Activated CD4-positive, alpha-beta T cell treated with anti-CD3 and anti-CD28 coated beads, Interleukin-2, amount 10 ng/mL, durations not matched to agents 24 days and 14 days (primary cell): ENCODE results near the gene ASCC3. TPM values are rescaled to one million over a fixed set of nuclear protein-coding genes. Genes with fewer than 3 reads are reported as not detected.

ENCODE experiments used
- DNase-seq: peaks from one replicate; pipeline ENCODE4 v3.0.0; 2022
- H3K27ac Mint-ChIP-seq: one replicate; pipeline ENCODE4 v1.8.0; 2022; ENCODE audit warnings: mild to moderate bottlenecking, mixed read lengths
- H3K27me3 Mint-ChIP-seq: one replicate; pipeline ENCODE4 v1.8.0; 2022; ENCODE audit warnings: mixed read lengths
- H3K36me3 Mint-ChIP-seq: one replicate; pipeline ENCODE4 v1.8.0; 2022; ENCODE audit warnings: low read depth, mild to moderate bottlenecking, mixed read lengths
- H3K4me1 Mint-ChIP-seq: one replicate; pipeline ENCODE4 v1.8.0; 2021; ENCODE audit warnings: mixed read lengths
- H3K4me3 Mint-ChIP-seq: one replicate; pipeline ENCODE4 v1.8.0; 2022; ENCODE audit warnings: mild to moderate bottlenecking, moderate library complexity, mixed read lengths
- H3K9me3 Mint-ChIP-seq: one replicate; pipeline ENCODE4 v1.8.0; 2021; ENCODE audit warnings: mixed read lengths
- intact Hi-C: fragments of 100-400 bp; cut with micrococcal nuclease; formaldehyde crosslinking; loops from one replicate; pipeline ENCODE4 v1.15.1; 2023
- total RNA-seq: library from RNA; stranded (reverse); gene quantifications from 2 replicates; pipeline ENCODE4 v1.2.3, GENCODE V29; 2022

The ASCC3 gene
- total RNA-seq, 1 donor from 2014 or later = 68.9 TPM

GRCh38 chr6:100568255-100568654 is 312.9 kb downstream of the ASCC3 start:
- intact Hi-C loops = no loop called here
- Mint-ChIP-seq H3K27me3 (no peaks in the 10 kb centered on the region), H3K4me1 (no peaks in the 10 kb centered on the region), H3K36me3 (peaks cover 27% of the 10 kb centered on the region), H3K27ac (no peak overlapping the region), H3K4me3 (no peak overlapping the region), H3K9me3 (no peaks in the 10 kb centered on the region)
- DNase-seq = no peak

- Mint-ChIP-seq H3K9me3 (no peaks in the 10 kb centered on the region), H3K27me3 (no peaks in the 10 kb centered on the region), H3K4me1 (no peaks in the 10 kb centered on the region), H3K4me3 (no peak overlapping the region), H3K36me3 (peaks cover 19% of the 10 kb centered on the region), H3K27ac (no peak overlapping the region)
- intact Hi-C loops = no loop called here
- no peak for DNase-seq
Measured at GRCh38 chr6:100566563-100566962, 314.6 kb downstream of the ASCC3 start.

GRCh38 chr6:100565439-100566104 is 315.6 kb downstream of the ASCC3 start:
- peaks cover 11% of the 10 kb centered on the region for H3K36me3 Mint-ChIP-seq
- H3K27me3 Mint-ChIP-seq = no peaks in the 10 kb centered on the region
- intact Hi-C loops = no loop called here
- no peak overlapping the region for H3K4me3 Mint-ChIP-seq
- H3K27ac Mint-ChIP-seq = no peak overlapping the region
- no peaks in the 10 kb centered on the region for H3K4me1 Mint-ChIP-seq
- no peak for DNase-seq
- no peaks in the 10 kb centered on the region for H3K9me3 Mint-ChIP-seq

- H3K4me3 Mint-ChIP-seq = no peak overlapping the region
- H3K9me3 Mint-ChIP-seq = no peaks in the 10 kb centered on the region
- intact Hi-C loops = no loop called here
- H3K4me1 Mint-ChIP-seq = no peaks in the 10 kb centered on the region
- no peaks in the 10 kb centered on the region for H3K27me3 Mint-ChIP-seq
- H3K27ac Mint-ChIP-seq = no peak overlapping the region
- peaks cover 5% of the 10 kb centered on the region for H3K36me3 Mint-ChIP-seq
- DNase-seq = no peak
Measured at GRCh38 chr6:100559859-100560258, 321.3 kb downstream of the ASCC3 start.

GRCh38 chr6:100554228-100554627 is 326.9 kb downstream of the ASCC3 start:
- Mint-ChIP-seq H3K4me1 (no peaks in the 10 kb centered on the region), H3K27me3 (no peaks in the 10 kb centered on the region), H3K4me3 (no peak overlapping the region), H3K9me3 (no peaks in the 10 kb centered on the region), H3K27ac (no peak overlapping the region), H3K36me3 (peaks cover 3% of the 10 kb centered on the region)
- DNase-seq = no peak
- intact Hi-C loops = no loop called here

GRCh38 chr6:100553243-100553642 is 327.9 kb downstream of the ASCC3 start:
- Mint-ChIP-seq H3K4me1 (no peaks in the 10 kb centered on the region), H3K27me3 (no peaks in the 10 kb centered on the region), H3K36me3 (peaks cover 2% of the 10 kb centered on the region), H3K4me3 (no peak overlapping the region), H3K27ac (no peak overlapping the region), H3K9me3 (no peaks in the 10 kb centered on the region)
- intact Hi-C loops = no loop called here
- DNase-seq = no peak

- H3K9me3 Mint-ChIP-seq = no peaks in the 10 kb centered on the region
Measured at GRCh38 chr6:100549406-100550167, 331.5 kb downstream of the ASCC3 start.

GRCh38 chr6:100538086-100538485 is 343.0 kb downstream of the ASCC3 start:
- H3K4me3 Mint-ChIP-seq = no peak overlapping the region
- no peak overlapping the region for H3K27ac Mint-ChIP-seq
- peaks cover 28% of the 10 kb centered on the region for H3K36me3 Mint-ChIP-seq
- DNase-seq = no peak
- H3K27me3 Mint-ChIP-seq = no peaks in the 10 kb centered on the region
- intact Hi-C loops = no loop called here
- peaks cover 3% of the 10 kb centered on the region for H3K9me3 Mint-ChIP-seq
- H3K4me1 Mint-ChIP-seq = no peaks in the 10 kb centered on the region

More at GRCh38 chr6:100549406-100550167, 331.5 kb downstream of the ASCC3 start:
- Mint-ChIP-seq H3K36me3 (no peaks in the 10 kb centered on the region), H3K27me3 (no peaks in the 10 kb centered on the region), H3K4me1 (no peaks in the 10 kb centered on the region), H3K4me3 (no peak overlapping the region), H3K27ac (no peak overlapping the region)
- no peak for DNase-seq
- intact Hi-C loops = no loop called here

- H3K27ac Mint-ChIP-seq = no peak overlapping the region
- H3K9me3 Mint-ChIP-seq = no peaks in the 10 kb centered on the region
- H3K4me3 Mint-ChIP-seq = no peak overlapping the region
- no peaks in the 10 kb centered on the region for H3K4me1 Mint-ChIP-seq
- H3K27me3 Mint-ChIP-seq = no peaks in the 10 kb centered on the region
- no peak for DNase-seq
- intact Hi-C loops = no loop called here
- peaks cover 10% of the 10 kb centered on the region for H3K36me3 Mint-ChIP-seq
Measured at GRCh38 chr6:100518588-100518987, 362.5 kb downstream of the ASCC3 start.

- Mint-ChIP-seq H3K9me3 (no peaks in the 10 kb centered on the region), H3K27ac (no peak overlapping the region), H3K27me3 (no peaks in the 10 kb centered on the region), H3K4me1 (no peaks in the 10 kb centered on the region), H3K4me3 (no peak overlapping the region), H3K36me3 (peaks cover 12% of the 10 kb centered on the region)
- DNase-seq = no peak
- intact Hi-C loops = no loop called here
Measured at GRCh38 chr6:100517633-100518032, 363.5 kb downstream of the ASCC3 start.

- intact Hi-C loops = no loop called here
- H3K27ac Mint-ChIP-seq = no peak overlapping the region
- no peaks in the 10 kb centered on the region for H3K4me1 Mint-ChIP-seq
- no peaks in the 10 kb centered on the region for H3K9me3 Mint-ChIP-seq
- no peak for DNase-seq
- no peaks in the 10 kb centered on the region for H3K27me3 Mint-ChIP-seq
- no peak overlapping the region for H3K4me3 Mint-ChIP-seq
- H3K36me3 Mint-ChIP-seq = peaks cover 16% of the 10 kb centered on the region
Measured at GRCh38 chr6:100517106-100517505, 364.0 kb downstream of the ASCC3 start.

- Mint-ChIP-seq H3K36me3 (peaks cover 33% of the 10 kb centered on the region), H3K4me3 (no peak overlapping the region), H3K9me3 (no peaks in the 10 kb centered on the region), H3K27me3 (no peaks in the 10 kb centered on the region), H3K27ac (no peak overlapping the region), H3K4me1 (no peaks in the 10 kb centered on the region)
- no peak for DNase-seq
- intact Hi-C loops = no loop called here
Measured at GRCh38 chr6:100514660-100515059, 366.5 kb downstream of the ASCC3 start.

- peaks cover 34% of the 10 kb centered on the region for H3K36me3 Mint-ChIP-seq
- H3K4me3 Mint-ChIP-seq = no peak overlapping the region
- intact Hi-C loops = no loop called here
- no peaks in the 10 kb centered on the region for H3K27me3 Mint-ChIP-seq
- no peak for DNase-seq
- H3K4me1 Mint-ChIP-seq = no peaks in the 10 kb centered on the region
- no peaks in the 10 kb centered on the region for H3K9me3 Mint-ChIP-seq
- no peak overlapping the region for H3K27ac Mint-ChIP-seq
Measured at GRCh38 chr6:100512203-100512862, 368.8 kb downstream of the ASCC3 start.

GRCh38 chr6:100509101-100509500 is 372.0 kb downstream of the ASCC3 start:
- Mint-ChIP-seq H3K4me1 (no peaks in the 10 kb centered on the region), H3K4me3 (no peak overlapping the region), H3K27ac (no peak overlapping the region), H3K9me3 (no peaks in the 10 kb centered on the region), H3K36me3 (peaks cover 27% of the 10 kb centered on the region), H3K27me3 (no peaks in the 10 kb centered on the region)
- no peak for DNase-seq
- intact Hi-C loops = no loop called here
